Measurements from ENCODE around the gene TMEM14B. TPM values are rescaled to one million over a fixed set of nuclear protein-coding genes. Genes with fewer than 3 reads are reported as not detected.

TMEM14B gene
- total RNA-seq (2021) = 72.7 to 82.9 TPM (median 78.0 TPM) in 3 replicates
- Bru-seq, nascent RNA = percentile 95 among the genes with signal in this experiment
- long read RNA-seq, experiment 1, transcript TMEM14B-202 (6 exons, 975 nt) = major isoform, 107 of 151 reads
- long read RNA-seq, experiment 1, transcript TMEM14B-201 (5 exons, 787 nt) = minor isoform, 10 of 151 reads
- long read RNA-seq, experiment 1, partial matches to known transcripts = 7 of 151 reads
- long read RNA-seq, experiment 1, other reads (novel, unspliced or antisense) = 17 of 151 reads
- long read RNA-seq, experiment 2, transcript TMEM14B-202 (6 exons, 975 nt) = major isoform, 92 of 147 reads
- long read RNA-seq, experiment 2, transcript TMEM14B-205 (5 exons, 502 nt) = minor isoform, 6 of 147 reads
- long read RNA-seq, experiment 2, transcript TMEM14B-201 (5 exons, 787 nt) = minor isoform, 8 of 147 reads
- long read RNA-seq, experiment 2, partial matches to known transcripts = 17 of 147 reads
- long read RNA-seq, experiment 2, other reads (novel, unspliced or antisense) = 22 of 147 reads
- long read RNA-seq, experiment 3, transcript TMEM14B-201 (5 exons, 787 nt) = minor isoform, 32 of 497 reads
- long read RNA-seq, experiment 3, transcript TMEM14B-202 (6 exons, 975 nt) = major isoform, 431 of 497 reads
- long read RNA-seq, experiment 3, partial matches to known transcripts = 5 of 497 reads
- long read RNA-seq, experiment 3, other reads (novel, unspliced or antisense) = 20 of 497 reads

GRCh38 chr6:10747251-10747972, at the start of gene TMEM14B:
TMEM14B (plus strand) TSS chr6:10747805; CDS start chr6:10749246, 1,441 bp downstream.
- DNase-seq (ENCODE audit: low spot score) (peak; percentile 100), ATAC-seq (peak; percentile 98)
- Mint-ChIP-seq H3K4me1 (peaks cover 41% of the 10 kb centered on the region), H3K36me3 (peaks cover 18% of the 10 kb centered on the region), H3K4me3 (peak within 1 kb of the TSS; percentile 93), H3K27ac (peak within 1 kb of the TSS; percentile 94), H3K27me3 (ENCODE audit: low read depth) (no peaks in the 10 kb centered on the region), H3K9me3 (no peaks in the 10 kb centered on the region)
- CTCF ChIA-PET = interaction anchor here (0.6 to 2.9 kb wide), 4 partner anchors 12 to 281 kb away, joined by 5 to 11 read pairs (median 5); partner anchors contain the start of gene TMEM14C
- POLR2A ChIA-PET = interaction anchor here (1.8 to 3.9 kb wide), 2 partner anchors 26 to 52 kb away, joined by 7 to 43 read pairs; partner anchors contain the start of genes C6orf52, PAK1IP1 and TMEM14C
- TF ChIP-seq ARID4B (CRISPR knock-in tag; IDR thresholded peaks at IDR 0.05; ENCODE audit: borderline replicate concordance) (peak; percentile 62; the same call in 1 of the 2 replicates), ETV6 (CRISPR knock-in tag; IDR thresholded peaks at IDR 0.05) (peak; percentile 85; the same call in 1 of the 2 replicates), FOXK1 (CRISPR knock-in tag; IDR thresholded peaks at IDR 0.05) (peak; percentile 89; the same call in 1 of the 2 replicates), TEAD1 (CRISPR knock-in tag; IDR thresholded peaks at IDR 0.05) (peak; percentile 66; the same call in 1 of the 2 replicates), CREM (CRISPR knock-in tag; IDR thresholded peaks at IDR 0.05) (peak; percentile 74), E2F5 (CRISPR knock-in tag; IDR thresholded peaks at IDR 0.05) (peak; percentile 95), FOXP4 (CRISPR knock-in tag; IDR thresholded peaks at IDR 0.05) (peak; percentile 93), KAT7 (CRISPR knock-in tag; IDR thresholded peaks at IDR 0.05; ENCODE audit: borderline replicate concordance) (peak; percentile 90), FOXP1 (CRISPR knock-in tag; IDR thresholded peaks at IDR 0.05; ENCODE audit: borderline replicate concordance) (peak; percentile 61; the same call in 1 of the 2 replicates), ESRRA (CRISPR knock-in tag; IDR thresholded peaks at IDR 0.05; ENCODE audit: borderline replicate concordance) (no peak), ZNF671 (CRISPR knock-in tag; IDR thresholded peaks at IDR 0.05) (no peak), MYBL2 (CRISPR knock-in tag; IDR thresholded peaks at IDR 0.05) (no peak), CDX4 (CRISPR knock-in tag; IDR thresholded peaks at IDR 0.05; ENCODE audit: borderline replicate concordance) (no peak), SMAD3 (CRISPR knock-in tag; IDR thresholded peaks at IDR 0.05; ENCODE audit: borderline replicate concordance) (0 out of 2 replicates have a peak, but pooled peaks have one; percentile 49), CREB1 (CRISPR knock-in tag; IDR thresholded peaks at IDR 0.05) (peak; percentile 64; the same call in 1 of the 2 replicates), NFE2L1 (CRISPR knock-in tag; IDR thresholded peaks at IDR 0.05) (0 out of 2 replicates have a peak, but pooled peaks have one; percentile 9), MAX (CRISPR knock-in tag; IDR thresholded peaks at IDR 0.05) (peak; percentile 94), GTF2I (CRISPR knock-in tag; conservative IDR thresholded peaks at IDR 0.05) (0 out of 2 replicates have a peak, but pooled peaks have one; percentile 31)
- TF ChIP-seq, protein P1, sequence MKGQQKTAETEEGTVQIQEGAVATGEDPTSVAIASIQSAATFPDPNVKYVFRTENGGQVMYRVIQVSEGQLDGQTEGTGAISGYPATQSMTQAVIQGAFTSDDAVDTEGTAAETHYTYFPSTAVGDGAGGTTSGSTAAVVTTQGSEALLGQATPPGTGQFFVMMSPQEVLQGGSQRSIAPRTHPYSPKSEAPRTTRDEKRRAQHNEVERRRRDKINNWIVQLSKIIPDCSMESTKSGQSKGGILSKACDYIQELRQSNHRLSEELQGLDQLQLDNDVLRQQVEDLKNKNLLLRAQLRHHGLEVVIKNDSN (CRISPR knock-in tag; IDR thresholded peaks at IDR 0.05) = peak; percentile 17; the same call in 1 of the 2 replicates
- TF ChIP-seq, protein P2, sequence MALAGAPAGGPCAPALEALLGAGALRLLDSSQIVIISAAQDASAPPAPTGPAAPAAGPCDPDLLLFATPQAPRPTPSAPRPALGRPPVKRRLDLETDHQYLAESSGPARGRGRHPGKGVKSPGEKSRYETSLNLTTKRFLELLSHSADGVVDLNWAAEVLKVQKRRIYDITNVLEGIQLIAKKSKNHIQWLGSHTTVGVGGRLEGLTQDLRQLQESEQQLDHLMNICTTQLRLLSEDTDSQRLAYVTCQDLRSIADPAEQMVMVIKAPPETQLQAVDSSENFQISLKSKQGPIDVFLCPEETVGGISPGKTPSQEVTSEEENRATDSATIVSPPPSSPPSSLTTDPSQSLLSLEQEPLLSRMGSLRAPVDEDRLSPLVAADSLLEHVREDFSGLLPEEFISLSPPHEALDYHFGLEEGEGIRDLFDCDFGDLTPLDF (CRISPR knock-in tag; IDR thresholded peaks at IDR 0.05) = peak; percentile 79; the same call in 1 of the 2 replicates
- TF ChIP-seq, protein P3, sequence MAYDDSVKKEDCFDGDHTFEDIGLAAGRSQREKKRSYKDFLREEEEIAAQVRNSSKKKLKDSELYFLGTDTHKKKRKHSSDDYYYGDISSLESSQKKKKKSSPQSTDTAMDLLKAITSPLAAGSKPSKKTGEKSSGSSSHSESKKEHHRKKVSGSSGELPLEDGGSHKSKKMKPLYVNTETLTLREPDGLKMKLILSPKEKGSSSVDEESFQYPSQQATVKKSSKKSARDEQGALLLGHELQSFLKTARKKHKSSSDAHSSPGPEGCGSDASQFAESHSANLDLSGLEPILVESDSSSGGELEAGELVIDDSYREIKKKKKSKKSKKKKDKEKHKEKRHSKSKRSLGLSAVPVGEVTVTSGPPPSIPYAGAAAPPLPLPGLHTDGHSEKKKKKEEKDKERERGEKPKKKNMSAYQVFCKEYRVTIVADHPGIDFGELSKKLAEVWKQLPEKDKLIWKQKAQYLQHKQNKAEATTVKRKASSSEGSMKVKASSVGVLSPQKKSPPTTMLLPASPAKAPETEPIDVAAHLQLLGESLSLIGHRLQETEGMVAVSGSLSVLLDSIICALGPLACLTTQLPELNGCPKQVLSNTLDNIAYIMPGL (CRISPR knock-in tag; IDR thresholded peaks at IDR 0.05) = peak; percentile 28; the same call in 1 of the 2 replicates
